Measurements from ENCODE around the gene DAB2IP.
"Not testable (repeated sequence)": the region's sequence is repeated elsewhere in the genome, so short reads cannot be mapped to it uniquely, and the experiment has no call there.

The DAB2IP gene

GRCh38 chr9:121651295-121652020 is at the start of gene DAB2IP:
Gene DAB2IP, plus strand, starts transcription at chr9:121651634. Its CDS starts 142 bp downstream, at chr9:121651776.
- no peak within 1 kb of the TSS for H3K27ac ChIP-seq
- DNase-seq (ENCODE audit: low read depth, low spot score): no peak

GRCh38 chr9:121603028-121603427 is 48.4 kb upstream of the DAB2IP start:
- DNase-seq (ENCODE audit: low read depth, low spot score): no peak
- H3K27ac ChIP-seq: no peak overlapping the region

GRCh38 chr9:121604242-121604641 is 47.2 kb upstream of the DAB2IP start:
- no peak for DNase-seq (ENCODE audit: low read depth, low spot score)
- no peak overlapping the region for H3K27ac ChIP-seq

- no peak for DNase-seq (ENCODE audit: low read depth, low spot score)
- H3K27ac ChIP-seq: no peak overlapping the region
Measured at GRCh38 chr9:121604654-121605053, 46.8 kb upstream of the DAB2IP start.

- DNase-seq (ENCODE audit: low read depth, low spot score): no peak
- no peak overlapping the region for H3K27ac ChIP-seq
Measured at GRCh38 chr9:121607434-121608167, 43.8 kb upstream of the DAB2IP start.

GRCh38 chr9:121608168-121608853 is 43.1 kb upstream of the DAB2IP start:
- no peak for DNase-seq (ENCODE audit: low read depth, low spot score)
- no peak overlapping the region for H3K27ac ChIP-seq

- peak; percentile 68 for DNase-seq (ENCODE audit: low read depth, low spot score)
- H3K27ac ChIP-seq: no peak overlapping the region
Measured at GRCh38 chr9:121609822-121610637, 41.4 kb upstream of the DAB2IP start.

GRCh38 chr9:121610638-121610953 is 40.8 kb upstream of the DAB2IP start:
- no peak for DNase-seq (ENCODE audit: low read depth, low spot score)
- no peak overlapping the region for H3K27ac ChIP-seq

GRCh38 chr9:121612511-121612998 is 38.9 kb upstream of the DAB2IP start:
- peak; percentile 20 for DNase-seq (ENCODE audit: low read depth, low spot score)
- H3K27ac ChIP-seq: peak overlapping the region; percentile 11

- no peak for DNase-seq (ENCODE audit: low read depth, low spot score)
- H3K27ac ChIP-seq: peak overlapping the region; percentile 11
Measured at GRCh38 chr9:121613009-121613752, 38.3 kb upstream of the DAB2IP start.

- no peak overlapping the region for H3K27ac ChIP-seq
- no peak for DNase-seq (ENCODE audit: low read depth, low spot score)
Measured at GRCh38 chr9:121616123-121616755, 35.2 kb upstream of the DAB2IP start.

GRCh38 chr9:121618504-121618903 is 32.9 kb upstream of the DAB2IP start:
- no peak for DNase-seq (ENCODE audit: low read depth, low spot score)
- no peak overlapping the region for H3K27ac ChIP-seq

GRCh38 chr9:121618910-121619309 is 32.5 kb upstream of the DAB2IP start:
- H3K27ac ChIP-seq; DNase-seq (ENCODE audit: low read depth, low spot score): not testable (repeated sequence)

- DNase-seq (ENCODE audit: low read depth, low spot score): no peak
- H3K27ac ChIP-seq: no peak overlapping the region
Measured at GRCh38 chr9:121619545-121620324, 31.7 kb upstream of the DAB2IP start.

- no peak overlapping the region for H3K27ac ChIP-seq
- no peak for DNase-seq (ENCODE audit: low read depth, low spot score)
Measured at GRCh38 chr9:121620325-121620673, 31.1 kb upstream of the DAB2IP start.

GRCh38 chr9:121620777-121621449 is 30.5 kb upstream of the DAB2IP start:
- no peak overlapping the region for H3K27ac ChIP-seq
- no peak for DNase-seq (ENCODE audit: low read depth, low spot score)

GRCh38 chr9:121622387-121623203 is 28.8 kb upstream of the DAB2IP start:
- H3K27ac ChIP-seq: no peak overlapping the region
- no peak for DNase-seq (ENCODE audit: low read depth, low spot score)
